ENCODE measurements around the gene FRMPD4. TPM values are rescaled to one million over a fixed set of nuclear protein-coding genes. Genes with fewer than 3 reads are reported as not detected.

FRMPD4 gene
- total and polyA plus RNA-seq, 2 donors (not counting 3 experiments of a cell fraction or from before 2014, with no cell fraction given), result not detected

DNA sequence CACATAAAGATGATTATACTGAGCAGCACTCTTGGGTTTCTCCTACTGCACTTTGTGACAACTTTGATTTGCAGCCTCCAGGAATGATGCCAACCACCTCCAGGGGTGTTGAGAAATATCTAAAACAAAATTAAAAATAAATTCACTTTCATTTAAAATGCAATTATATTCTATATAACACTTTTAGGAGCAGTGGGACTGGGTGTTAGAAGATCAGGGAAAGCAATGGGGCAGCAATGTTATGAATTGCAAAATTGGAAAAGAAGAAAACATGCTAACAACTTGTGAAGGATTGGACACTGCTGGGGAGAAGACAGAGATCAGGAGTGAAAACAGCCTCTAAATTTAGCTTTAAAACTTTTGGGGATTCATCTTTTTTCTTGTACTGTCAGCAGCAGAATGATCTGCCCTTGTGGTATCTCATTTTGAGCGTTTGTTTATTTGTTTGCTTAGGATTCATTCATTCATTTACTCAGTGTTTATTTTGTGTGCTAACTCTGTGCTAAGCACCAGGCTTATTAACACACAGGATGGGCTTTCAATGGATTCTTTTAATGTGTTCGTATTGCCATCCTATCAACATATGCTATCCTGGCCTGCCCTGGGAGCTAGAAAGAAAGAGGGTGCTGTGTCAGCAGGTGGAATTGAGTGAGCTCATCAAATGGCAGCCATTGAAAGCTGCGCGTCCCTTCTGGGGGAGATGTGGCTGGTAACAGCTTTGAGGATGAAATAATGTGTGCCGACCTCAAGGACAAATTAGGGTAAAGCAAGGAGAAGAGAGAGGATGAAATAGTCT, 96.5 kb downstream of the FRMPD4 start:
- H3K9ac ChIP-seq (replicated peaks; ENCODE audit: extremely low read depth, insufficient read depth, low read length), result no peak overlapping the region
- TF ChIP-seq EZH2 (IDR thresholded peaks at IDR 0.05; ENCODE audit: borderline replicate concordance, low read depth, low read length, severe bottlenecking) (no peak), POLR2AphosphoS5 (IDR thresholded peaks at IDR 0.05; ENCODE audit: insufficient read depth, low read depth, low read length) (no peak), JUN (IDR thresholded peaks at IDR 0.05; ENCODE audit: borderline replicate concordance, insufficient read depth, insufficient read length, low read depth) (no peak), GATA2 (IDR thresholded peaks at IDR 0.05; ENCODE audit: insufficient read depth, insufficient read length, low read depth, low read length) (no peak), MYC (IDR thresholded peaks at IDR 0.05; ENCODE audit: low read depth, low read length) (no peak), FOS (IDR thresholded peaks at IDR 0.05; ENCODE audit: borderline replicate concordance, insufficient read depth, low read length) (no peak), POLR2A (IDR thresholded peaks at IDR 0.05; ENCODE audit: low read depth, low read length) (no peak)
- TF ChIP-seq, protein P1, sequence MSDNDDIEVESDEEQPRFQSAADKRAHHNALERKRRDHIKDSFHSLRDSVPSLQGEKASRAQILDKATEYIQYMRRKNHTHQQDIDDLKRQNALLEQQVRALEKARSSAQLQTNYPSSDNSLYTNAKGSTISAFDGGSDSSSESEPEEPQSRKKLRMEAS (IDR thresholded peaks at IDR 0.05; ENCODE audit: insufficient read depth, insufficient read length), result no peak
- TF ChIP-seq, protein P2, sequence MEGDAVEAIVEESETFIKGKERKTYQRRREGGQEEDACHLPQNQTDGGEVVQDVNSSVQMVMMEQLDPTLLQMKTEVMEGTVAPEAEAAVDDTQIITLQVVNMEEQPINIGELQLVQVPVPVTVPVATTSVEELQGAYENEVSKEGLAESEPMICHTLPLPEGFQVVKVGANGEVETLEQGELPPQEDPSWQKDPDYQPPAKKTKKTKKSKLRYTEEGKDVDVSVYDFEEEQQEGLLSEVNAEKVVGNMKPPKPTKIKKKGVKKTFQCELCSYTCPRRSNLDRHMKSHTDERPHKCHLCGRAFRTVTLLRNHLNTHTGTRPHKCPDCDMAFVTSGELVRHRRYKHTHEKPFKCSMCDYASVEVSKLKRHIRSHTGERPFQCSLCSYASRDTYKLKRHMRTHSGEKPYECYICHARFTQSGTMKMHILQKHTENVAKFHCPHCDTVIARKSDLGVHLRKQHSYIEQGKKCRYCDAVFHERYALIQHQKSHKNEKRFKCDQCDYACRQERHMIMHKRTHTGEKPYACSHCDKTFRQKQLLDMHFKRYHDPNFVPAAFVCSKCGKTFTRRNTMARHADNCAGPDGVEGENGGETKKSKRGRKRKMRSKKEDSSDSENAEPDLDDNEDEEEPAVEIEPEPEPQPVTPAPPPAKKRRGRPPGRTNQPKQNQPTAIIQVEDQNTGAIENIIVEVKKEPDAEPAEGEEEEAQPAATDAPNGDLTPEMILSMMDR (IDR thresholded peaks at IDR 0.05; ENCODE audit: extremely low read depth in 1 of 2, insufficient read depth in 1 of 2, low read depth in 1 of 2, low read length in 2 of 2), result no peak
- H3K4me1 ChIP-seq (ENCODE audit: control insufficient read depth, extremely low read depth, insufficient read depth, low read length), result no peaks in the 10 kb centered on the region
- H3K9me3 ChIP-seq (replicated peaks; ENCODE audit: control insufficient read depth, insufficient read depth, low read length), result no peaks in the 10 kb centered on the region
- FAIRE-seq, result no peak
- no peaks in the 10 kb centered on the region for H3K36me3 ChIP-seq (ENCODE audit: control insufficient read depth in 2 of 2, extremely low read depth in 1 of 2, insufficient read depth in 2 of 2, low read length in 2 of 2)
- DNase-seq (ENCODE audit: low read depth, low spot score), result no peak
- intact Hi-C loops (cut with micrococcal nuclease) (no loop called here), dilution Hi-C loops (cut with MboI; ENCODE audit: extremely low pct_ligation_motif_present, low sequenced_read_pairs) (no loop called here)
- ChIA-PET CTCF (no interaction called here), POLR2A (no interaction called here)
- H3K79me2 ChIP-seq (ENCODE audit: control insufficient read depth, insufficient read depth, low read length), result no peaks in the 10 kb centered on the region
- no peak overlapping the region for H2AFZ ChIP-seq (ENCODE audit: low read depth, low read length)
- no TSS peak for BruUV-seq (replicated peaks)
- H3K9me1 ChIP-seq (replicated peaks; ENCODE audit: control insufficient read depth, extremely low read depth, insufficient read depth, low read length), result no peaks in the 10 kb centered on the region
- H4K20me1 ChIP-seq (replicated peaks; ENCODE audit: control insufficient read depth, extremely low read depth, insufficient read depth, low read length), result no peaks in the 10 kb centered on the region
- H3K4me2 ChIP-seq (ENCODE audit: insufficient read depth, low read length), result no peak overlapping the region
- H3K4me3 ChIP-seq (replicated peaks in 1 of 3; ENCODE audit: insufficient read depth in 1 of 3, low read depth in 1 of 3, low read length in 3 of 3), result no peak overlapping the region
- H3K27ac ChIP-seq (ENCODE audit: insufficient read depth, low read depth, low read length), result no peak overlapping the region
- no peaks in the 10 kb centered on the region for H3K27me3 ChIP-seq (ENCODE audit: control insufficient read depth in 2 of 2, insufficient read depth in 2 of 2, low read length in 2 of 2)
